ENCODE measurements around the gene STAB2. TPM values are rescaled to one million over a fixed set of nuclear protein-coding genes. Genes with fewer than 3 reads are reported as not detected.

STAB2 gene
- total and polyA plus RNA-seq, 2 of the 8 experiments (the other 6 are each of a cell fraction or from before 2014, with no cell fraction given) = not detected

DNA sequence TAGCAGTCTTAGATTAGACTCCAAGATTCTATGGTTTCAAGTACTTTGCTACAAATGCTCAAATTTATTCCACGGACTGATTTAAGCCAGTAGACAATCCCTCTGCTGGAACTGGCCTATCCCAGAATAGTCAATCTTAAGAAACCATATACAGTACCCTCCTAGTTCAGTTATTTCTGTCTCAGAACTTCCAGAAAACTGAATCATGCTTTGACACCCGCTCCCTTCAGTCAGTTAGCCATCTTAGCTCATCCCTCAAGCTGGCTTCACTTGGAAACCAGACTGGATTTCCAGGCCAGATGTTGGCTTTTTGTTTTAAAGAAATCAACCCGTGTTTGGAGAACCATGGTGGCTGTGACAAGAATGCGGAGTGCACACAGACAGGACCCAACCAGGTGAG, 128.4 kb downstream of the STAB2 start:
- TF ChIP-seq RNF2 (IDR thresholded peaks at IDR 0.05; ENCODE audit: borderline replicate concordance, low read depth, low read length, missing control alignments, poor library complexity, severe bottlenecking) (no peak), JUND (IDR thresholded peaks at IDR 0.05; ENCODE audit: low read length) (no peak)
- ChIA-PET POLR2A (ENCODE audit: partially characterized antibody) (no interaction called here), CTCF (ENCODE audit: partially characterized antibody) (no interaction called here)
- Histone ChIP-seq H3K23me2 (ENCODE audit: low read depth, low read length) (no peaks in the 10 kb centered on the region), H4K91ac (replicated peaks; ENCODE audit: insufficient read length, low read length) (no peak overlapping the region), H3K27ac (ENCODE audit: low read depth, low read length) (no peak overlapping the region), H3K23ac (ENCODE audit: insufficient read length) (no peak overlapping the region), H2BK20ac (ENCODE audit: low read length) (no peak overlapping the region), H3K56ac (replicated peaks; ENCODE audit: insufficient read length, low read depth, low read length) (no peak overlapping the region), H3K18ac (ENCODE audit: extremely low read depth, low read length) (no peak overlapping the region), H2BK15ac (ENCODE audit: low read length) (no peak overlapping the region), H3K14ac (ENCODE audit: insufficient read length) (no peak overlapping the region), H3K79me2 (ENCODE audit: control insufficient read depth in 1 of 2, insufficient read depth in 2 of 2, low read length in 2 of 2) (no peaks in the 10 kb centered on the region), H3K9ac (replicated peaks in 1 of 4; ENCODE audit: extremely low read depth in 1 of 4, low read depth in 3 of 4, low read length in 3 of 4) (no peak overlapping the region), H3K4me2 (ENCODE audit: insufficient read depth in 1 of 2, low read depth in 2 of 2, low read length in 2 of 2) (no peak overlapping the region), H2AK5ac (ENCODE audit: low read depth, low read length) (no peak overlapping the region), H3K27me3 (replicated peaks in 1 of 4; ENCODE audit: control insufficient read depth in 3 of 4, extremely low read depth in 1 of 4, insufficient read depth in 3 of 4, low read length in 3 of 4) (no peaks in the 10 kb centered on the region), H3K36me3 (ENCODE audit: control insufficient read depth in 2 of 4, insufficient read depth in 4 of 4, low read length in 3 of 4) (no peaks in the 10 kb centered on the region), H3K4me1 (replicated peaks in 1 of 4; ENCODE audit: control insufficient read depth in 3 of 4, insufficient read depth in 4 of 4, low read length in 3 of 4) (no peaks in the 10 kb centered on the region), H3K4me3 (ENCODE audit: extremely low read depth in 1 of 4, insufficient read depth in 2 of 4, low read depth in 3 of 4, low read length in 4 of 4) (no peak overlapping the region), H2BK12ac (ENCODE audit: low read depth, low read length) (no peak overlapping the region), H3K4ac (replicated peaks; ENCODE audit: insufficient read length, low read depth, low read length) (no peak overlapping the region), H3K79me1 (ENCODE audit: low read depth, low read length) (no peaks in the 10 kb centered on the region), H2AFZ (ENCODE audit: low read length) (no peak overlapping the region), H2BK5ac (ENCODE audit: low read depth, low read length) (no peak overlapping the region), H4K5ac (ENCODE audit: insufficient read length, low read depth, low read length) (no peak overlapping the region), H4K20me1 (replicated peaks in 1 of 2; ENCODE audit: control insufficient read depth in 1 of 2, insufficient read depth in 2 of 2, low read length in 2 of 2) (no peaks in the 10 kb centered on the region), H4K8ac (ENCODE audit: extremely low read depth, insufficient read depth, low read length) (no peak overlapping the region), H3K9me3 (ENCODE audit: insufficient read depth in 2 of 2, low read depth in 1 of 2, low read length in 1 of 2) (no peaks in the 10 kb centered on the region), H2BK120ac (replicated peaks; ENCODE audit: low read depth, low read length) (no peak overlapping the region)
- whole genome bisulfite sequencing, 2 experiments (ENCODE audit: extremely low coverage in 1 of 2, insufficient coverage in 1 of 2, insufficient read length in 1 of 2, insufficient replicate concordance in 2 of 2, low coverage in 1 of 2, low lambda C conversion rate in 2 of 2, missing lambda C conversion rate in 1 of 2) = 73% methylated on average over 4 of the region's 4 CpGs; no CpG with 5 or more reads in 1 of the 2 experiments
- DNase-seq (ENCODE audit: low read depth in 1 of 2, low spot score in 2 of 2) (no peak), FAIRE-seq (no peak)
